ENCODE data around the gene DCAF6. TPM values are rescaled to one million over a fixed set of nuclear protein-coding genes. Genes with fewer than 3 reads are reported as not detected.

Gene DCAF6
- total and polyA plus RNA-seq, 5 donors = 124 to 192 (median 175) TPM

GRCh38 chr1:167936930-167937708, 636 bp downstream of the DCAF6 start, which contains the start of gene MPC2:
Gene MPC2, minus strand, starts transcription at chr1:167937072. Its CDS starts 1,231 bp downstream, at chr1:167935841.
- DNase-seq (peak; percentile 72 to 90 (median 88)), ATAC-seq (peak; percentile 44 to 48)
- intact Hi-C loops (cut with DNase I) = loop anchor here in 3 of 4 donors (5.0 to 10.0 kb wide), 3 partner anchors 108 to 215 kb away; partner anchors contain the start of gene MPZL1 (in 2 of the 3)
- under 1% methylated on average over 51 of the region's 51 CpGs for WGBS
- peak within 1 kb of the TSS; percentile 90 for H3K27ac ChIP-seq (ENCODE audit: low read length)
- peak within 1 kb of the TSS; percentile 85 for H3K4me3 ChIP-seq (ENCODE audit: low read length)
- H3K4me1 ChIP-seq (ENCODE audit: control insufficient read depth, insufficient read depth, low read length) = no peaks in the 10 kb centered on the region
- H3K27me3 ChIP-seq (ENCODE audit: control insufficient read depth, insufficient read depth) = no peaks in the 10 kb centered on the region
- H3K9me3 ChIP-seq (ENCODE audit: control insufficient read depth, low read length) = no peaks in the 10 kb centered on the region

DNA sequence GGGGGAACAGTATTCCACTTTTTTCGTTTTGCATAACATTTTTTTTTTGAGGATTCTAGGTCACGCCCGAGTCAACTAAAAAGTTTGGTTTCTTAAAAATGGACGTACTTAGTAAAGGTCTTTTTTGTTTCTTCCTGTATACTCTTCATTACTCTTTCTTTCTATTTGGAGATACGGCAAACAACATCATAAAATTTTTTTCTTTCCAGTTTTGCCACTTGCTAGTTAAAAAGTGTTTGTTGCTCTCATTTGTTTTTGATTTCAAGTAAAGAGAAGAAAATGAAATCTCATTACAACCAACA, 1.2 kb downstream of the DCAF6 start:
- DNase-seq (no peak), ATAC-seq (no peak)
- WGBS = under 1% methylated on average over 5 of the region's 5 CpGs
- Histone ChIP-seq H3K4me1 (ENCODE audit: control insufficient read depth, insufficient read depth, low read length) (no peaks in the 10 kb centered on the region), H3K4me3 (ENCODE audit: low read length) (peak overlapping the region; percentile 85), H3K9me3 (ENCODE audit: control insufficient read depth, low read length) (no peaks in the 10 kb centered on the region), H3K27me3 (ENCODE audit: control insufficient read depth, insufficient read depth) (no peaks in the 10 kb centered on the region), H3K27ac (ENCODE audit: low read length) (no peak overlapping the region)
- intact Hi-C loops (cut with DNase I) = loop anchor here in 3 of 4 donors (5.0 to 10.0 kb wide), 3 partner anchors 107 to 215 kb away; partner anchors contain the start of gene MPZL1 (in 2 of the 3)

GRCh38 chr1:167938080-167938636, 1.7 kb downstream of the DCAF6 start:
- intact Hi-C loops (cut with DNase I) = loop anchor here in 3 of 4 donors (5.0 to 10.0 kb wide), 3 partner anchors 107 to 216 kb away; partner anchors contain the start of gene MPZL1 (in 2 of the 3)
- Histone ChIP-seq H3K4me3 (ENCODE audit: low read length) (peak overlapping the region; percentile 85), H3K9me3 (ENCODE audit: control insufficient read depth, low read length) (no peaks in the 10 kb centered on the region), H3K4me1 (ENCODE audit: control insufficient read depth, insufficient read depth, low read length) (no peaks in the 10 kb centered on the region), H3K27ac (ENCODE audit: low read length) (no peak overlapping the region), H3K27me3 (ENCODE audit: control insufficient read depth, insufficient read depth) (no peaks in the 10 kb centered on the region)
- 49% methylated on average over 5 of the region's 5 CpGs for WGBS
- no peak for DNase-seq
- ATAC-seq = no peak

GRCh38 chr1:167940264-167940663, 3.8 kb downstream of the DCAF6 start:
- H3K27ac ChIP-seq (ENCODE audit: low read length) = no peak overlapping the region
- no peaks in the 10 kb centered on the region for H3K9me3 ChIP-seq (ENCODE audit: control insufficient read depth, low read length)
- intact Hi-C loops (cut with DNase I) = no loop called here
- no peaks in the 10 kb centered on the region for H3K4me1 ChIP-seq (ENCODE audit: control insufficient read depth, insufficient read depth, low read length)
- H3K4me3 ChIP-seq (ENCODE audit: low read length) = no peak overlapping the region
- no peak for DNase-seq
- 94% methylated on average over 2 of the region's 2 CpGs for WGBS
- no peaks in the 10 kb centered on the region for H3K27me3 ChIP-seq (ENCODE audit: control insufficient read depth, insufficient read depth)
- no peak for ATAC-seq

- no peak for DNase-seq
- no peak for ATAC-seq
- Histone ChIP-seq H3K4me1 (ENCODE audit: control insufficient read depth, insufficient read depth, low read length) (no peaks in the 10 kb centered on the region), H3K4me3 (ENCODE audit: low read length) (no peak overlapping the region), H3K27me3 (ENCODE audit: control insufficient read depth, insufficient read depth) (no peaks in the 10 kb centered on the region), H3K9me3 (ENCODE audit: control insufficient read depth, low read length) (no peaks in the 10 kb centered on the region), H3K27ac (ENCODE audit: low read length) (no peak overlapping the region)
- WGBS = 94% methylated on average over 9 of the region's 9 CpGs
- intact Hi-C loops (cut with DNase I) = no loop called here
These were observed 7.1 kb downstream of the DCAF6 start for GRCh38 chr1:167943541-167943940.

- 92% methylated on average over 2 of the region's 2 CpGs for WGBS
- Histone ChIP-seq H3K9me3 (ENCODE audit: control insufficient read depth, low read length) (no peaks in the 10 kb centered on the region), H3K27me3 (ENCODE audit: control insufficient read depth, insufficient read depth) (no peaks in the 10 kb centered on the region), H3K4me3 (ENCODE audit: low read length) (no peak overlapping the region), H3K4me1 (ENCODE audit: control insufficient read depth, insufficient read depth, low read length) (no peaks in the 10 kb centered on the region), H3K27ac (ENCODE audit: low read length) (no peak overlapping the region)
- no peak for ATAC-seq
- no peak for DNase-seq
- intact Hi-C loops (cut with DNase I) = no loop called here
These were observed 11.2 kb downstream of the DCAF6 start for GRCh38 chr1:167947733-167948132.

DNA sequence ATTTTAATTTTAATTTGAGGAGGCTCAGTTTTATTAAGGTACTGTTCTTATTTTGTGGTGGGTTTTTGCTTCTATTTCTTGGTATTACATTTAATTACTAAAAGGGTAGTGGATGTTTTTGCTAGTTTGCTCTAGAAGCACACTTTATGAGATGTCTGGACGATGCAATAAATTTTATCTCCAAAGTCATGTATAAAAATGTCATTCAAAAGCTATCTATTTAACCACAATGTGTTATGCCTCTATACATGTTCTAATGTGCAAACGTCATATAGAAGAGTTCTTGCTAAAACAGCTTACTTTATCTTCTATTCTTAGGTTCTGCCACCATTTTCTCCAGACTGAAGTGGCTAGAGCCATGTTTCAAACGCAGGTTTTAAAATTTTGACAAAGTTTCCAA, 13.3 kb downstream of the DCAF6 start:
- Histone ChIP-seq H3K4me3 (ENCODE audit: low read length) (no peak overlapping the region), H3K9me3 (ENCODE audit: control insufficient read depth, low read length) (no peaks in the 10 kb centered on the region), H3K27me3 (ENCODE audit: control insufficient read depth, insufficient read depth) (no peaks in the 10 kb centered on the region), H3K4me1 (ENCODE audit: control insufficient read depth, insufficient read depth, low read length) (no peaks in the 10 kb centered on the region), H3K27ac (ENCODE audit: low read length) (no peak overlapping the region)
- DNase-seq (no peak), ATAC-seq (no peak)
- 85% methylated on average over 3 of the region's 3 CpGs for WGBS
- intact Hi-C loops (cut with DNase I) = no loop called here

GRCh38 chr1:167950569-167950968, 14.1 kb downstream of the DCAF6 start:
- ATAC-seq (no peak), DNase-seq (no peak)
- no peaks in the 10 kb centered on the region for H3K27me3 ChIP-seq (ENCODE audit: control insufficient read depth, insufficient read depth)
- no peak overlapping the region for H3K27ac ChIP-seq (ENCODE audit: low read length)
- H3K4me3 ChIP-seq (ENCODE audit: low read length) = no peak overlapping the region
- no peaks in the 10 kb centered on the region for H3K4me1 ChIP-seq (ENCODE audit: control insufficient read depth, insufficient read depth, low read length)
- WGBS = 68% methylated on average over 1 of the region's 1 CpG
- no peaks in the 10 kb centered on the region for H3K9me3 ChIP-seq (ENCODE audit: control insufficient read depth, low read length)
- intact Hi-C loops (cut with DNase I) = no loop called here

- no peak for DNase-seq
- WGBS = 98% methylated on average over 2 of the region's 2 CpGs
These were observed 19.4 kb downstream of the DCAF6 start for GRCh38 chr1:167955915-167956314.

DNA sequence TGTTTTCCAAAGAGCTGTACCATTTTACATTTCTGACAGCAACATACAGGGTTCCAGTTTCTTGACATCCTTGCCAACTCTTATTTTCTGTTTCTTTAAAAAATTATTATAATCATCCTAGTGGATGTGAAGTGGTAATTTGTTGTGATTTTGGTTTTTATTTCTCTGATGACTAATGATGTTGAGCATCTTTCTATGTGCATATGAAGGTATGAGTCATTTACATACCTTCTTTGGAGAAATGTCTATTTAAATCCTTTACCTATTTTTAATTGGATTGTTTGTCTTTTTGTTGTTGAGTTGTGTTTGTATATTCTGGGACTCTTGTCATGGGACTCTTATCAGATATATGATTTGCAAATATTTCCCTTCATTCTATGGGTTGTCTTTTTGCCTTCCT, 21.2 kb downstream of the DCAF6 start:
- Histone ChIP-seq H3K27me3 (ENCODE audit: control insufficient read depth, insufficient read depth) (no peaks in the 10 kb centered on the region), H3K9me3 (ENCODE audit: control insufficient read depth, low read length) (no peaks in the 10 kb centered on the region), H3K27ac (ENCODE audit: low read length) (no peak overlapping the region), H3K4me3 (ENCODE audit: low read length) (no peak overlapping the region), H3K4me1 (ENCODE audit: control insufficient read depth, insufficient read depth, low read length) (peaks cover 1% of the 10 kb centered on the region)
- DNase-seq (no peak), ATAC-seq (no peak)
- intact Hi-C loops (cut with DNase I) = no loop called here

More at GRCh38 chr1:167955915-167956314, 19.4 kb downstream of the DCAF6 start:
- no peak overlapping the region for H3K4me3 ChIP-seq (ENCODE audit: low read length)
- intact Hi-C loops (cut with DNase I) = no loop called here
- ATAC-seq = no peak
- no peaks in the 10 kb centered on the region for H3K9me3 ChIP-seq (ENCODE audit: control insufficient read depth, low read length)
- H3K27ac ChIP-seq (ENCODE audit: low read length) = no peak overlapping the region
- H3K27me3 ChIP-seq (ENCODE audit: control insufficient read depth, insufficient read depth) = no peaks in the 10 kb centered on the region
- peaks cover 1% of the 10 kb centered on the region for H3K4me1 ChIP-seq (ENCODE audit: control insufficient read depth, insufficient read depth, low read length)

DNA sequence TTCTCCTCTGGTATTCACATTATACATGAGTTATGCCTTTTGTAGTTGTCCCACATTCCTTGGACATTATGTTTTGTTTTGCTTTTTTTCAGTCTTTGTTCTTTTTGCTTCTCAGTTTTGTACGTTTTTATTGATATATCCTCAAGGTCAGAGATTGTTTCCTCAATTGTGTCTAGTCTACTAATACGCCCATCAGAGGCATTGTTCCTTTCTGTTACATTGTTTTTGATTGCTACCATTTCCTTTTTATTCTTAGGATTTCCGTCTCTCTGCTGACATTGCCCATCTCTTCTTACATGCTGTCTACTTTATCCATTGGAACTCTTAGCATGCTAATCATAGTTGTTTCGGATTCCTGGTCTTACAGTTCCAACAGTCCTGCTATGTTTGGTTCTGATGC, 28.2 kb downstream of the DCAF6 start:
- Histone ChIP-seq H3K27ac (ENCODE audit: low read length) (no peak overlapping the region), H3K27me3 (ENCODE audit: control insufficient read depth, insufficient read depth) (no peaks in the 10 kb centered on the region), H3K4me3 (ENCODE audit: low read length) (no peak overlapping the region), H3K9me3 (ENCODE audit: control insufficient read depth, low read length) (no peaks in the 10 kb centered on the region), H3K4me1 (ENCODE audit: control insufficient read depth, insufficient read depth, low read length) (peaks cover 3% of the 10 kb centered on the region)
- ATAC-seq = no peak
- no peak for DNase-seq
- 67% methylated on average over 4 of the region's 4 CpGs for WGBS
- intact Hi-C loops (cut with DNase I) = no loop called here

Measured in right cardiac atrium (tissue), 5 donors.